ENCODE data around the gene RUSF1. TPM values are rescaled to one million over a fixed set of nuclear protein-coding genes. Genes with fewer than 3 reads are reported as not detected.

Gene RUSF1
- total RNA-seq, 1 donor = 48.5 TPM

- peaks cover 18% of the 10 kb centered on the region for H3K36me3 ChIP-seq (ENCODE audit: insufficient read depth, low read length)
- no peaks in the 10 kb centered on the region for H3K27me3 ChIP-seq (ENCODE audit: insufficient read depth, low read length)
- H3K4me1 ChIP-seq (ENCODE audit: insufficient read depth, low read length) = peaks cover 8% of the 10 kb centered on the region
- H3K27ac ChIP-seq (ENCODE audit: low read depth, low read length) = peak overlapping the region; percentile 23
- H3K4me2 ChIP-seq (ENCODE audit: insufficient read depth, low read length) = no peak overlapping the region
- no peaks in the 10 kb centered on the region for H3K79me2 ChIP-seq (ENCODE audit: insufficient read depth, low read length)
- no peaks in the 10 kb centered on the region for H3K9me3 ChIP-seq (ENCODE audit: low read depth, low read length)
- H4K20me1 ChIP-seq (ENCODE audit: insufficient read depth, low read length) = no peaks in the 10 kb centered on the region
- DNase-seq (ENCODE audit: insufficient read length, low spot score, missing footprints) = peak; percentile 90
- no peak for TF ChIP-seq CTCF (IDR thresholded peaks at IDR 0.05; ENCODE audit: extremely low read depth, low read depth, low read length)
- H2AFZ ChIP-seq (ENCODE audit: low read length) = no peak overlapping the region
- H3K4me3 ChIP-seq (ENCODE audit: insufficient read depth, low read length) = no peak overlapping the region
Observed at GRCh38 chr16:31467151-31467773, 40.9 kb downstream of the RUSF1 start.

GRCh38 chr16:31466381-31466841 is 41.8 kb downstream of the RUSF1 start:
- Histone ChIP-seq H3K4me2 (ENCODE audit: insufficient read depth, low read length) (no peak overlapping the region), H3K9me3 (ENCODE audit: low read depth, low read length) (no peaks in the 10 kb centered on the region), H3K79me2 (ENCODE audit: insufficient read depth, low read length) (peaks cover 6% of the 10 kb centered on the region), H3K27me3 (ENCODE audit: insufficient read depth, low read length) (no peaks in the 10 kb centered on the region), H2AFZ (ENCODE audit: low read length) (no peak overlapping the region), H4K20me1 (ENCODE audit: insufficient read depth, low read length) (no peaks in the 10 kb centered on the region), H3K27ac (ENCODE audit: low read depth, low read length) (no peak overlapping the region), H3K4me3 (ENCODE audit: insufficient read depth, low read length) (no peak overlapping the region), H3K36me3 (ENCODE audit: insufficient read depth, low read length) (peaks cover 21% of the 10 kb centered on the region), H3K4me1 (ENCODE audit: insufficient read depth, low read length) (peaks cover 5% of the 10 kb centered on the region)
- no peak for TF ChIP-seq CTCF (IDR thresholded peaks at IDR 0.05; ENCODE audit: extremely low read depth, low read depth, low read length)
- no peak for DNase-seq (ENCODE audit: insufficient read length, low spot score, missing footprints)

GRCh38 chr16:31465788-31466370 is 42.3 kb downstream of the RUSF1 start:
- peak; percentile 41 for DNase-seq (ENCODE audit: insufficient read length, low spot score, missing footprints)
- no peak overlapping the region for H2AFZ ChIP-seq (ENCODE audit: low read length)
- no peaks in the 10 kb centered on the region for H3K9me3 ChIP-seq (ENCODE audit: low read depth, low read length)
- no peak for TF ChIP-seq CTCF (IDR thresholded peaks at IDR 0.05; ENCODE audit: extremely low read depth, low read depth, low read length)
- no peaks in the 10 kb centered on the region for H3K4me1 ChIP-seq (ENCODE audit: insufficient read depth, low read length)
- peaks cover 10% of the 10 kb centered on the region for H3K79me2 ChIP-seq (ENCODE audit: insufficient read depth, low read length)
- H3K4me3 ChIP-seq (ENCODE audit: insufficient read depth, low read length) = no peak overlapping the region
- no peak overlapping the region for H3K27ac ChIP-seq (ENCODE audit: low read depth, low read length)
- peaks cover 21% of the 10 kb centered on the region for H3K36me3 ChIP-seq (ENCODE audit: insufficient read depth, low read length)
- H3K27me3 ChIP-seq (ENCODE audit: insufficient read depth, low read length) = no peaks in the 10 kb centered on the region
- no peak overlapping the region for H3K4me2 ChIP-seq (ENCODE audit: insufficient read depth, low read length)
- H4K20me1 ChIP-seq (ENCODE audit: insufficient read depth, low read length) = no peaks in the 10 kb centered on the region

GRCh38 chr16:31464781-31465260 is 43.4 kb downstream of the RUSF1 start:
- no peak for TF ChIP-seq CTCF (IDR thresholded peaks at IDR 0.05; ENCODE audit: extremely low read depth, low read depth, low read length)
- peaks cover 21% of the 10 kb centered on the region for H3K36me3 ChIP-seq (ENCODE audit: insufficient read depth, low read length)
- H3K27me3 ChIP-seq (ENCODE audit: insufficient read depth, low read length) = no peaks in the 10 kb centered on the region
- H3K79me2 ChIP-seq (ENCODE audit: insufficient read depth, low read length) = peaks cover 11% of the 10 kb centered on the region
- H2AFZ ChIP-seq (ENCODE audit: low read length) = no peak overlapping the region
- H3K4me3 ChIP-seq (ENCODE audit: insufficient read depth, low read length) = no peak overlapping the region
- no peaks in the 10 kb centered on the region for H3K9me3 ChIP-seq (ENCODE audit: low read depth, low read length)
- no peak overlapping the region for H3K27ac ChIP-seq (ENCODE audit: low read depth, low read length)
- no peak for DNase-seq (ENCODE audit: insufficient read length, low spot score, missing footprints)
- H3K4me1 ChIP-seq (ENCODE audit: insufficient read depth, low read length) = peaks cover 8% of the 10 kb centered on the region
- no peak overlapping the region for H3K4me2 ChIP-seq (ENCODE audit: insufficient read depth, low read length)
- no peaks in the 10 kb centered on the region for H4K20me1 ChIP-seq (ENCODE audit: insufficient read depth, low read length)
